ENCODE measurements around the gene SLC39A10.
"Not testable (repeated sequence)": the region's sequence is repeated elsewhere in the genome, so short reads cannot be mapped to it uniquely, and the experiment has no call there.

The SLC39A10 gene, protein sequence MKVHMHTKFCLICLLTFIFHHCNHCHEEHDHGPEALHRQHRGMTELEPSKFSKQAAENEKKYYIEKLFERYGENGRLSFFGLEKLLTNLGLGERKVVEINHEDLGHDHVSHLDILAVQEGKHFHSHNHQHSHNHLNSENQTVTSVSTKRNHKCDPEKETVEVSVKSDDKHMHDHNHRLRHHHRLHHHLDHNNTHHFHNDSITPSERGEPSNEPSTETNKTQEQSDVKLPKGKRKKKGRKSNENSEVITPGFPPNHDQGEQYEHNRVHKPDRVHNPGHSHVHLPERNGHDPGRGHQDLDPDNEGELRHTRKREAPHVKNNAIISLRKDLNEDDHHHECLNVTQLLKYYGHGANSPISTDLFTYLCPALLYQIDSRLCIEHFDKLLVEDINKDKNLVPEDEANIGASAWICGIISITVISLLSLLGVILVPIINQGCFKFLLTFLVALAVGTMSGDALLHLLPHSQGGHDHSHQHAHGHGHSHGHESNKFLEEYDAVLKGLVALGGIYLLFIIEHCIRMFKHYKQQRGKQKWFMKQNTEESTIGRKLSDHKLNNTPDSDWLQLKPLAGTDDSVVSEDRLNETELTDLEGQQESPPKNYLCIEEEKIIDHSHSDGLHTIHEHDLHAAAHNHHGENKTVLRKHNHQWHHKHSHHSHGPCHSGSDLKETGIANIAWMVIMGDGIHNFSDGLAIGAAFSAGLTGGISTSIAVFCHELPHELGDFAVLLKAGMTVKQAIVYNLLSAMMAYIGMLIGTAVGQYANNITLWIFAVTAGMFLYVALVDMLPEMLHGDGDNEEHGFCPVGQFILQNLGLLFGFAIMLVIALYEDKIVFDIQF

GRCh38 chr2:195656859-195657633 is at the start of gene SLC39A10:
Gene SLC39A10 (plus strand): TSS chr2:195657226. CDS start chr2:195680043, 22,817 bp downstream.
- DNase-seq, result peak; percentile 81

DNA sequence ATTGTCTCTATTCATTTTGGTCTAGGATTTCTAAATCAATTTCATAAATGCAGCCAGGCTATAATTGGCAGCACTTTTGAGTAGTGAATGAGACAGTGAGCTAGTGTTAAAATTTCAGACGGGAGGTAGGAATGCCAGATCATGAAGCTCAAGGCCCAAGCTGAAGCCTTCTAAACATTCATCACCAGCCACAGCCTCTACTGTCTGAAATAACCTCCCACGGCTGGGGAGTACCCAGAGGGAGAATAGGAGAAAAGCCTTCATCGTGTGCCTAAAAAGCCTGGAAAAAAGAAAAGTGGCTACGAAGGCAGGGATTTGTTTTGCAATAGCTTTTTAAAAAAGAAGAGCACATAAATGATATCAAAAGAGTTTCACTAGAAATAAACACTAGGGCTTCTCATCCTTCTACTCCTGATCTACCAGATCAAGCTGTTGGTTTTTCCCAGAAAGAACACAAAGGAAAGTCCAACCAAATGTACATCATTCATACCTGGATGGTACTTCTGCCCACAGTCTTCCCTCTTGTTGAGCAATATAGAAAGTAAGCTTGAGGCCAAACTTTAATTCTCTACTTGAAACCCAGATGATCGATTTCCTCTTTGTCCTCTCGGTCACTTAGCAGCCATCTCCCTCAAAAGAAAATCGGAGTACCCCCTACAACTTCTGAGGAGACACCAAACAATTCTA is 48.1 kb upstream of the SLC39A10 start:
- no peak for DNase-seq

DNA sequence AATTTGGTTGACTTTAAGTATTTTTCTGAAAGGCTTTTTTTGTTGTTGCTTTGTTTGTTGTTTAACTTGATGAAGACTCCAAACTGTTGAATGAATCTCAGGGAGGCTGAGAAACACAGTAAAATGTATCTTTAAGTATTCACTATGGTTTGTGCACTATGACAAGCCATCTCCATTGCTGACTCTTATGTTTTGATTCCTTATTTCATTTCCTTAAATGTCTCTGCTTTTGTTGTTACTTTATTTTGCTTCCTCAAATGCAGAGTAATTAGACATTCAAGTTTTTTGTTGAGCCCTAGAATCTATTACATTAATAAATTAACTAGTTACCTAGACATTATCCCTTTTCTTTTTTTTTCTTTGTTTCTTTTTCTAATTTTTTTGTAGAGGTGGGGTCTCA is 46.3 kb upstream of the SLC39A10 start:
- no peak for DNase-seq

DNA sequence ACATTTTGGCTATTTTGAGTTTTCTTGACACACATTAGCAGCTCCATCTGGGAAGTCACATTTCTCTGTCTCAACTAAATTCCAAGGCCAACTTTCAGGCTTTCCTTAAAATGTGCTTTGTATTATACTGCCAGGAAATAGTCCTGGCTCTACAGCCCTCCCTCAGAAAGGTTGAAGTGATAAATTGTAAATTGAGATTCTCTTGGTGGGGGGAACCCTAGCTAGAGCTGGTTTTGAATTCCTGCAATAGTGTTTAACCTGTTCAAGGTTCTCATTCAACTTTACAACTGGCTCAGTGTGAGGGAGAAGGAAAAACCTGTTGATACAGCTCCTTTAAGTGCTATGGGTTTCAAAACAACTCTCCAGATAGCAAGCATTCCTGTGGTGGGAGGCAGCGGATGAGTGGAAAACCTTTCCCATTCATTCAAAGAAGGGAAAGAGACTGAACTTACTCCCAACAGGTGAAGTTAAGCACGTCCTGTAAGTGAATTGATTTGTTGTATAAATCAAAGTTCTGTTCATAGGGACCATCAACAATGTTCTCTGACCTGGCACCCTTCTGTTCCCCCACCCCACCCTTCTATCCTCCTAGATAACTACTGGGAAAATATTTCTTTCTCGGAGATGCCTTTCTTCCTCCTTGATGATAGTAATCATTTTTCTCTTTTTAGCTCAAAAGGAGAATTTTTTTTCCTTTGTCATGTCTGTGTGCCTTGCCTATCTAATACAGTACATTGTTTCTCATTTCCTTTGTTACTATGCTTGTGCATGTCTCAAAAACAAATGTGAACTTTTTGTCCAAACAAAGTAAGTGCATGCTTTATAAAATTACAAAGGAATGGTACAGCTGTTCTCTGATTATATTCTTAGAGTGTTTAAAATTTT is 44.2 kb upstream of the SLC39A10 start:
- DNase-seq, result no peak

DNA sequence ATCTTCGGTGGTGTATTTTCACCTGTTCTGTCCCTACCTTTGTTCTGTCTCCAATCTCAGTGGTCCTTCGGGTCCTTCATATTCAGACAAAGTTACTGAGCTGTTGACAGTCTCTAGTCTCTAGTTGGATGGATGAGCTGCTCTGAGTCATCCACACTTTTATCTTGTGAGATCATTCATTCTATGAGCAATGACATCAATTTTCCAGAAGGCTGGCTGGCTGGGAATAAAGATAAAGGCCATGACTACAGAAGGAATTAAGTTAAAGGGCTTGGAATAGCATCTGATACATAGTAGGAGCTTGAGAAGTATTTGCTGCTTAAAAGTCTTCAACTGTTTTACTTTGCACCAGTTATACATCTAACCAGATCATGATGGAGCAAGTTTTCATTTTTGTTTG is 43.1 kb upstream of the SLC39A10 start:
- no peak for DNase-seq

DNA sequence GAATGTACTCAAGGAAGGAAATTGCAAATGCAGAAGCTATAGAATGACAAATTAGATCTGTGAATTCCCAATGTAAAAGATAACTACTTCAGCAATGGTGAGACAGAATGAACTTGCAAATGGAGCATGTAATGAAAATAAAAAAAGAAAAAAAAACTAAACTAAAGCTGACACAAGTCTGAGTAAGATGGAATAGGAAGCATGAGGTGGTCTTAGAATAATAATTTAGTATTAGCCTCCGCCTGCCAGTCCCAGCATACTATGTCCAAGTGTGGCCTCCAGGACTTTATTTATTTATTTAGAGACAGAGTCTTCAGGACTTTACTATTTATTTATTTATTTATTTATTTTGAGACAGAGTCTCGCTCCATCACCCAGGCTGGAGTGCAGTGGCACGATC is 37.4 kb upstream of the SLC39A10 start:
- DNase-seq, result no peak

- no peak for DNase-seq
Observed at GRCh38 chr2:195620501-195620900, 36.5 kb upstream of the SLC39A10 start.

DNA sequence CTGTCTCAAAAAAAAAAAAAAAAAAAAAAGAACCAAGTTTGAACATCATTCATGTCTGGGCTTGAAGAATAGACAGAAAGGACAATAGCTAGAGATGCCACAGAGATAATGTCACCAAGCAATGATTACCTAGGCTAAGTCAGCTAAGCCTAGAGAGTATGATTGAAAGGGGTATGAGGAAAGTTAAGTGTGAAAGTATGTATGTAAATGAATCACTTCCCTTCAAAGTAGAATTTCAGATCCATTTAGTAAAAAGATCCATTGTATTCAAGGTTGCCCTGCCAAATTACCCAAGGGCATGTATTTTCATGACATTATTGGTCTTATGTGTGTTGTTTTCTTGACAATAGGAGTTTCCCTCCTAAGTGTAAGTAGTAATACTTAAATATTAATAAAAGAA is 34.1 kb upstream of the SLC39A10 start:
- DNase-seq, result no peak

GRCh38 chr2:195626507-195626906 is 30.5 kb upstream of the SLC39A10 start:
- DNase-seq, result no peak

DNA sequence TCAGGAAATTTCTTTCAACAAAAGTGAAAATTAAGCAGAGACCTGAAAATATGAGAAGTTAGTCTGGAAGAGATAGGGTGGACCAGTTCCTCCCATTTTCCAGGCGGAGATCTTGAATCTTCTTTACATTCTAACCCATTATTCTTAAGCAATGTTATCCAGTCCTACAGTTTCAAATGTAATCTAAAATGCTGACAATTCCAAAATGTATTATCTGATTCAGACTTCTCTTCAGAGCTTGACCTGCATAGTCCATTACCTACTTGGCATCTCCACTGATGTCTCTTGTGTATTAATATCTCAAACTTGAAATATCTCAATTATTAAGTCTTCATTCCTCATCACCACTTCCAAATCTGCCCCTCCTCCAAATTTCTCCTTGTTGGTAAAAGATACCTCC is 28.4 kb upstream of the SLC39A10 start:
- no peak for DNase-seq

DNA sequence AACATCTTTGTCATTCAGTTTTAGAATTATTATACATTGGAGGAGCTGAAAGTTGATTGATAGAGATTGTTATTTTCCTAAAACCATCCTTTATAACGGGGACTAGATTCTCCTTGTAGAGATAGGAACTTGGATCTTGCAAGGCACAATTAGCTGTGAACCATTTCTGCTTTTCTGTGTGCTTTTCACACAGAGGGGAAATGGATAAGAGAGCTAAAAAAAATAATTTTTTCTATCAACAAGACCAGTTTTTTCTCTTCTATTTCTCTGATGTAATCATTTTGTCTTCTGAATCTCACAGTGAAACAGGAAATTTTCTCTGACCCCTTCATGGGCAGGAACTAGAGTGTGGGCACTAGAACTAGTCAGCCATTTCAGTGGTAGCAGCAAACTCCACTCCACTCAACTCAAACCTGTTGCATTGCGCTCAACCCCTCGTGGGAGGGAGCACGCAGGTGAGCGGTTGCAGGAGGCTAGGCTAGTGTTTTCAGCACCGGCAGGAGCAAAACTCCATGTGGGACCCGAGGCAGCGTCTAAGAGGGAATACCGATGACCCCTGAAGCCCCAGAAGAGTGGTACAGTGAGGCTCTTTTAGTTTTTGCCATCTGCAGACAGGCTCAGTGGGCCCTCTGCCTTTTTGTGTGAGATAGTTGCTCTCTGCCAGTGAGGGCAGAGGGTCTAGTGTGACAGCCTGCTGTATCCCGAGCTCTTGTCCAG is 24.0 kb upstream of the SLC39A10 start:
- no peak for DNase-seq

DNA sequence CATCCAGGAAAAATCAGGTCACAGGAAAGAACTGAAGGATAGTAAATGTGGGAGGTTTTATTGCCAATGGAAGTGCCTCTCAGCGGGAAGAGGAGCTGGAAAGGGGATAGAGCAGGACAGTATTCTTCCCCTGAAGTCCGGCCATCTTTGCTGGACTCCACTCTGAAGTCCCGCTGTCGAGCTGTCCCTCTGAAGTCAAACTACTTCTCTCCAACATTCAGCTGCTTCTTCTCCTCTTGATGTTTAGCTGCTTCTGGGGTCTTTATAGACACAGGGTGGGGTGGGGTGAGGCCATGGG is 23.5 kb upstream of the SLC39A10 start:
- no peak for DNase-seq

DNA sequence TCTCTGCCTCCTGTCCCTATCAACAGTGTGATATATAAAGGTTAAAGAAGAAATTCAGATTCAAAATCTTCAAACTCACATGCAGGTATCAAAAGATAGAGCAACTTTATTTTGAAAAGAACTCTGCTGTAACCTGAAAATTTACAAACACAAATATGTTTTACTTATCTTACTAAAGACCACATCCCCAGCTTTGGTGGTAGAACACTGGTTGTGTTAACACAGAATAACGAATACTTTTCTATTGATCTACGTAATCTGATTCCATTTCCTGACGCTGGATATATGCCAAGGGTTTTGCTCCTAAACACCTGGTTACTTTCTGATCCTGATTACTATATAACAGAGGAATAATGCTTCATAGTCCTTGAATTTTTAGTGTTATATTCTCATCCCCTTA is 23.1 kb upstream of the SLC39A10 start:
- DNase-seq, result no peak

DNA sequence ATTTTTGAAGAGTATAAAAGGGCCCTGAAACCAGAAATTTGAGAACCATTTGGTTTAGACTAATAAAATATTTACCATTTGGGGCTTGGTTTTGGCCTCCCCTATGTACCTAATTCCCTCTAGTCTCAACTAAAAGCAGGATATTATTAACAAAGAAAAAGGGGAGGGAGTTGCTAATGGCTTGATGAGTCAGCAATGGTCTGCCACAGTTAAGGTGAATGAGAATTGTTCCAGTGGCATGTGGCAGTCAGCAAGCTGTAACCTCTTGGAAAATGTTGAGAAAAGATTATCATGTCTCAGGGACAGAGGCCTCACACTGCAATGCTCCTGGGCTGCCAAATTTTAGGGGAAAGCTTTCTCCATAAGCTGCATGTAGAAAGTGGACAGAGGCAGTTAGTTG is 20.1 kb upstream of the SLC39A10 start:
- no peak for DNase-seq

GRCh38 chr2:195638750-195639149 is 18.3 kb upstream of the SLC39A10 start:
- DNase-seq, result no peak

DNA sequence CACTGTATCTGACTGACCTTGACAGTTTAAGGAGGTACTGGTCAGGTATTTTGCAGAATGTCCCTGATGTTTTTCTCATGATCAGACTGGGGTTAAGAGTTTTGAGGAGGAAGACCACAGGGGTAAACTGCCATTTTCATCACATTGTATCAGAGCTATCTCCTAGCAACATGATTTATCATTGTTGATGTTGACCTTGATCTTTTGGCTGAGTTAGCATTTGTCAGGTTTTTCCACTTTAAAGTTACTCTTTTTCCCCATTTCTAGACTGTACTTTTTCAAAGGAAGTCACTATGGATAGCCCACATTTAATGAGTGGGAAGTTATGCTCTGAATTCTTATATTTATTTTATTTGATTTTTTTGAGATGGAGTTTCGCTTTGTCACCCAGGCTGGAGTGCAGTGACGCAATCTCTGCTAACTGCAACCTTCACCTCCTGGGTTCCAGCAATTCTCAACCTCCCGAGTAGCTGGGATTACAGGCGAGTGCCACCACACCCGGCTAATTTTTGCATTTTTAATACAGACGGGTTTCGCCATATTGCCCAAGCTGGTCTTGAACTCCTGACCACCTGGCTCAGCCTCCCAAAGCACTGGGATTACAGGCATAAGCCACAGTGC is 17.7 kb upstream of the SLC39A10 start:
- DNase-seq, result no peak

DNA sequence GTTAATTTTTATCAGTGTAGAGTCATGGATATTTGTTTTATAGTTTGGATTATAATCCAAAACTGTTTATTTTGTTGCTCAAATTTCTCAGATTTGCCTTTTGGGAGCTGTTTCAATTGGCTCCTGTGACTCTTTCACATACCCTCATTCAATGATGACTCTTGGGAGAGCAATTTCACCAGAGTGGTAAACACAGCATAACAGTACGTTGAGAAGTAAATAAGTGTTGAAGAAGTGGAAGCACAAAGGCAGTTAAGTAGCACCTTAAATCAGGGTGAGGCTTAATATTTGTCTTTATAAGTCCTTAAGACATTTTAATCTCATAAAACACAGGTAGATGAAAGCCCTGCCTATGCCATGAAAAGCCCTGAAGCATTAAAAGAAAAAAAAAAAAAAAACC is 17.1 kb upstream of the SLC39A10 start:
- no peak for DNase-seq

DNA sequence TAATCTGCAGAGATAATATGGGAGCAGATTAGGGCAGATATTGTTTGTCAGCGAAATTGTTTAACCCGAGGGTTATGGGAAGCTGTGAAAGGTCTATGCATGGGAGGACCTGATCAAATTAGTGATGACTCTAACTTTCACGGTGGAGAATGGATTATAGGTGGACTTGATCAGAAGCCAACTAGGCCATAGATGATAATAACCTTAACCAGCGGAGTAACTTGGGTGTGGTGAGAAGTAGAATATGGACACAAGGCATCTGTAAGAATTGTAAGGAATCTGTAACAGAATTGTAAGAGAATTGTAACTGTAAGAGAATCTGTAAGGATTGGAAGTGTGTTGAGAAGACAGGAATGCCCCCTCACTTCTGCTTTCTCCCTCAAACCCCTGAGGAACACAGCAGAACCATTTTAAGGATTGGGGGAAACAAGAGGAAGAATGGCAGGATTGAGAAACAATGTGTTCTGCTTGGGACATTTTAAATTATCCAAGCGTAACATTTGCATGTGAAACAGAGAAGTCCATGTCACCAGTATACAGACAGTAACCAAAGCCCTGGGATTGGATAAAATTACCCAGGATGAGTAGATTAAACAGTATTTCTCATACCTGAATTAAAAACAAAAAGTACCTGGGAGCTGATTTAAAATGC is 14.9 kb upstream of the SLC39A10 start:
- DNase-seq, result no peak

- DNase-seq, result no peak
Observed at GRCh38 chr2:195642679-195643068, 14.4 kb upstream of the SLC39A10 start.

DNA sequence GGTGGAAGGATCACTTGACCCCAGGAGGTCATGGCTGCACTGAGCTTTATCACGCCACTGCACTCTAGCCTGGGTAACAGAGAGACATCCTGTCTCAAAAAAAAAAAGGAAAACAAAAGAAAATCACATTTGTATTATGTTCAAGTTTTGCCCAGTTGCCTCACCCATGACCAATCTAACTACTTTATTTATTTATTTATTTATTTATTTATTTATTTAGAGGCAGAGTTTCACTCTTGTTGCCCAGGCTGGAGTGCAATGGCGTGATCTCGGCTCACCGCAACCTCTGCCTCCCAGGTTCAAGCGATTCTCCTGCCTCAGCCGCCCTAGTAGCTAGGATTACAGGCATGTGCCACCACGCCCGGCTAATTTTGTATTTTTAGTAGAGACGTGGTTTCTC is 12.3 kb upstream of the SLC39A10 start:
- not testable (repeated sequence) for DNase-seq
